Measurements from ENCODE around the gene C17orf67.

C17orf67 gene

GRCh38 chr17:56833809-56834379, at the start of gene C17orf67, which contains the start of gene DGKE:
Gene C17orf67, minus strand, starts transcription at chr17:56833920. Its CDS starts 18,110 bp downstream, at chr17:56815810.
Gene DGKE, plus strand, starts transcription at chr17:56834151. Its CDS starts 645 bp downstream, at chr17:56834796.
- TF ChIP-seq ARNT (IDR thresholded peaks at IDR 0.05): peak; percentile 70
- TF ChIP-seq SUZ12 (IDR thresholded peaks at IDR 0.05): no peak
- TF ChIP-seq CTBP1 (IDR thresholded peaks at IDR 0.05; ENCODE audit: borderline replicate concordance): no peak
- no peak for TF ChIP-seq ELF4 (IDR thresholded peaks at IDR 0.05)
- no peak; the same call in 1 of the 2 replicates for TF ChIP-seq L3MBTL2 (conservative IDR thresholded peaks at IDR 0.05)
- peak; percentile 66; the same call in 1 of the 2 replicates for TF ChIP-seq LEF1 (IDR thresholded peaks at IDR 0.05; ENCODE audit: borderline replicate concordance)
- no peak for TF ChIP-seq ZNF384 (IDR thresholded peaks at IDR 0.05)
- TF ChIP-seq FOXK2 (IDR thresholded peaks at IDR 0.05): no peak
- TF ChIP-seq TARDBP (IDR thresholded peaks at IDR 0.05): peak; percentile 46; the same call in 1 of the 2 replicates
- TF ChIP-seq PKNOX1 (IDR thresholded peaks at IDR 0.05): peak; percentile 79
- no peak for TF ChIP-seq BHLHE40 (IDR thresholded peaks at IDR 0.05; ENCODE audit: borderline replicate concordance)
- ChIA-PET POLR2A (interaction anchor here (0.6 to 1.8 kb wide), 6 partner anchors 8 to 145 kb away, joined by 3 to 6 read pairs (median 4); partner anchors contain the start of gene TRIM25), CTCF (no interaction called here)
- peak; percentile 99 for DNase-seq (ENCODE audit: extremely low spot score)

GRCh38 chr17:56881685-56882295, 48.1 kb upstream of the C17orf67 start:
- no peak for DNase-seq (ENCODE audit: extremely low spot score)
- TF ChIP-seq SUZ12 (IDR thresholded peaks at IDR 0.05): no peak
- no peak for TF ChIP-seq LEF1 (IDR thresholded peaks at IDR 0.05; ENCODE audit: borderline replicate concordance)
- no peak for TF ChIP-seq TARDBP (IDR thresholded peaks at IDR 0.05)
- no peak for TF ChIP-seq NFRKB (IDR thresholded peaks at IDR 0.05)
- TF ChIP-seq BHLHE40 (IDR thresholded peaks at IDR 0.05; ENCODE audit: borderline replicate concordance): no peak
- no peak for TF ChIP-seq FOXM1 (IDR thresholded peaks at IDR 0.05; ENCODE audit: borderline replicate concordance)
- TF ChIP-seq HDGF (IDR thresholded peaks at IDR 0.05; ENCODE audit: borderline replicate concordance): no peak
- no peak for TF ChIP-seq ZNF384 (IDR thresholded peaks at IDR 0.05)
- TF ChIP-seq FOXK2 (IDR thresholded peaks at IDR 0.05): no peak
- TF ChIP-seq SP1 (IDR thresholded peaks at IDR 0.05): no peak
- CTCF ChIA-PET: no interaction called here
- POLR2A ChIA-PET: no interaction called here

GRCh38 chr17:56880571-56880970, 46.9 kb upstream of the C17orf67 start:
- no peak for DNase-seq (ENCODE audit: extremely low spot score)
- ChIA-PET CTCF (interaction anchor here (0.5 kb wide), 1 partner anchor 462 kb away, joined by 6 read pairs; no protein-coding TSS in a partner anchor), POLR2A (interaction anchor here (1.7 kb wide), 1 partner anchor 33 kb away, joined by 9 read pairs; the partner anchor contains the start of gene TRIM25)
- no peak for TF ChIP-seq TARDBP (IDR thresholded peaks at IDR 0.05)
- no peak for TF ChIP-seq L3MBTL2 (conservative IDR thresholded peaks at IDR 0.05)
- no peak for TF ChIP-seq ZNF384 (IDR thresholded peaks at IDR 0.05)
- TF ChIP-seq FOXA1 (IDR thresholded peaks at IDR 0.05): no peak
- no peak for TF ChIP-seq SP1 (IDR thresholded peaks at IDR 0.05)
- no peak for TF ChIP-seq ELF4 (IDR thresholded peaks at IDR 0.05)
- no peak for TF ChIP-seq FOXM1 (IDR thresholded peaks at IDR 0.05; ENCODE audit: borderline replicate concordance)
- TF ChIP-seq PKNOX1 (IDR thresholded peaks at IDR 0.05): no peak

- no peak for TF ChIP-seq BHLHE40 (IDR thresholded peaks at IDR 0.05; ENCODE audit: borderline replicate concordance)
- TF ChIP-seq TARDBP (IDR thresholded peaks at IDR 0.05): no peak
- TF ChIP-seq HDGF (IDR thresholded peaks at IDR 0.05; ENCODE audit: borderline replicate concordance): no peak
- TF ChIP-seq ZNF384 (IDR thresholded peaks at IDR 0.05): no peak
- TF ChIP-seq SP1 (IDR thresholded peaks at IDR 0.05): no peak
- TF ChIP-seq LEF1 (IDR thresholded peaks at IDR 0.05; ENCODE audit: borderline replicate concordance): no peak
- no peak for TF ChIP-seq FOXA1 (IDR thresholded peaks at IDR 0.05)
- TF ChIP-seq CTBP1 (IDR thresholded peaks at IDR 0.05; ENCODE audit: borderline replicate concordance): no peak
- TF ChIP-seq NFRKB (IDR thresholded peaks at IDR 0.05): no peak
- no peak for TF ChIP-seq ARNT (IDR thresholded peaks at IDR 0.05)
- TF ChIP-seq SUZ12 (IDR thresholded peaks at IDR 0.05): no peak
- no peak for TF ChIP-seq L3MBTL2 (conservative IDR thresholded peaks at IDR 0.05)
- ChIA-PET POLR2A (interaction anchor here (1.7 kb wide), 1 partner anchor 34 kb away, joined by 9 read pairs; the partner anchor contains the start of gene TRIM25), CTCF (interaction anchor here (0.5 kb wide), 1 partner anchor 463 kb away, joined by 6 read pairs; no protein-coding TSS in a partner anchor)
- DNase-seq (ENCODE audit: extremely low spot score): no peak
These were observed 46.4 kb upstream of the C17orf67 start for GRCh38 chr17:56880133-56880532.

- TF ChIP-seq ZNF384 (IDR thresholded peaks at IDR 0.05): no peak
- TF ChIP-seq L3MBTL2 (conservative IDR thresholded peaks at IDR 0.05): no peak
- TF ChIP-seq FOXM1 (IDR thresholded peaks at IDR 0.05; ENCODE audit: borderline replicate concordance): no peak
- TF ChIP-seq BHLHE40 (IDR thresholded peaks at IDR 0.05; ENCODE audit: borderline replicate concordance): no peak
- no peak for TF ChIP-seq HDGF (IDR thresholded peaks at IDR 0.05; ENCODE audit: borderline replicate concordance)
- no peak for TF ChIP-seq TARDBP (IDR thresholded peaks at IDR 0.05)
- no peak for TF ChIP-seq CTBP1 (IDR thresholded peaks at IDR 0.05; ENCODE audit: borderline replicate concordance)
- no peak for TF ChIP-seq FOXA1 (IDR thresholded peaks at IDR 0.05)
- TF ChIP-seq ARNT (IDR thresholded peaks at IDR 0.05): no peak
- POLR2A ChIA-PET: interaction anchor here (1.7 kb wide), 1 partner anchor 35 kb away, joined by 9 read pairs; the partner anchor contains the start of gene TRIM25
- no peak for DNase-seq (ENCODE audit: extremely low spot score)
- CTCF ChIA-PET: interaction anchor here (0.6 kb wide), 1 partner anchor 281 kb away, joined by 3 read pairs; no protein-coding TSS in a partner anchor
These were observed 45.6 kb upstream of the C17orf67 start for GRCh38 chr17:56879280-56879679.

GRCh38 chr17:56876766-56877179, 43.1 kb upstream of the C17orf67 start:
- TF ChIP-seq FOXA1 (IDR thresholded peaks at IDR 0.05): no peak
- TF ChIP-seq CTBP1 (IDR thresholded peaks at IDR 0.05; ENCODE audit: borderline replicate concordance): no peak
- TF ChIP-seq FOXM1 (IDR thresholded peaks at IDR 0.05; ENCODE audit: borderline replicate concordance): no peak
- TF ChIP-seq BHLHE40 (IDR thresholded peaks at IDR 0.05; ENCODE audit: borderline replicate concordance): no peak
- TF ChIP-seq SP1 (IDR thresholded peaks at IDR 0.05): no peak
- TF ChIP-seq PKNOX1 (IDR thresholded peaks at IDR 0.05): no peak
- TF ChIP-seq SUZ12 (IDR thresholded peaks at IDR 0.05): no peak
- TF ChIP-seq TARDBP (IDR thresholded peaks at IDR 0.05): no peak
- TF ChIP-seq ELF4 (IDR thresholded peaks at IDR 0.05): no peak
- no peak for TF ChIP-seq FOXK2 (IDR thresholded peaks at IDR 0.05)
- no peak for TF ChIP-seq ZNF384 (IDR thresholded peaks at IDR 0.05)
- no peak for TF ChIP-seq HDGF (IDR thresholded peaks at IDR 0.05; ENCODE audit: borderline replicate concordance)
- no peak for TF ChIP-seq ARNT (IDR thresholded peaks at IDR 0.05)
- no peak for TF ChIP-seq NFRKB (IDR thresholded peaks at IDR 0.05)
- TF ChIP-seq L3MBTL2 (conservative IDR thresholded peaks at IDR 0.05): no peak
- TF ChIP-seq LEF1 (IDR thresholded peaks at IDR 0.05; ENCODE audit: borderline replicate concordance): no peak
- CTCF ChIA-PET: no interaction called here
- POLR2A ChIA-PET: no interaction called here
- DNase-seq (ENCODE audit: extremely low spot score): no peak

Measured in HEK293T (cell line).